DOHH2 (cell line): ENCODE results near the gene MAP2K2.

Experiments
- CTCF ChIP-seq: fragments of 200-600 bp; sonication (generic); IDR thresholded peaks from one replicate; pipeline ENCODE4 v1.5.1; 2014; ENCODE audit warnings: antibody characterized with exemption, mild to moderate bottlenecking, low read depth, low read length; ENCODE audit not compliant: poor library complexity, severe bottlenecking
- EZH2phosphoT487 ChIP-seq: fragments of 200-600 bp; sonication (generic); IDR thresholded peaks from 2 replicates; pipeline ENCODE4 v1.6.1; 2017; ENCODE audit warnings: borderline replicate concordance, mild to moderate bottlenecking, antibody characterized with exemption, low read length, moderate library complexity, mixed read lengths

- TF ChIP-seq CTCF = no peak
- TF ChIP-seq EZH2phosphoT487 = no peak
These were observed 46.9 kb downstream of the MAP2K2 start for GRCh38 chr19:4077007-4077374.
